IMR-90 (cell line): Measurements from ENCODE around the gene LUC7L. TPM values are rescaled to one million over a fixed set of nuclear protein-coding genes. Genes with fewer than 3 reads are reported as not detected.

Experiments used
- ATAC-seq: fragments of 200-7000 bp; cut with Tn5 transposase; 2 replicates; pipeline ENCODE4 v1.9.1; 2020; ENCODE audit warnings: low read depth, mild to moderate bottlenecking, moderate library complexity
- BruUV-seq: library from RNA; stranded (reverse); fragments of 400-500 nt; replicated peaks from 2 replicates; lab custom pipeline; 2021; lab: Mats Ljungman, UMichigan
- CTCF ChIA-PET: fragments of 300-600 bp; formaldehyde crosslinking; extraction: SDS; loops from one replicate; lab custom pipeline; 2021; ENCODE audit warnings: antibody characterized with exemption; lab: Yijun Ruan, JAX
- POLR2A ChIA-PET: fragments of 300-600 bp; sonication (Branson Sonifier 250); formaldehyde crosslinking; loops from one replicate; lab custom pipeline; 2022; ENCODE audit warnings: antibody characterized with exemption; ENCODE audit not compliant: unreplicated experiment; lab: Charles Lee
- DNase-seq: peaks from one replicate; pipeline ENCODE4 v3.0.0; 2013
- H2AFZ ChIP-seq: replicated peaks from 2 replicates; pipeline ENCODE3; 2013; ENCODE audit warnings: low read length, mild to moderate bottlenecking; ENCODE audit not compliant: poor library complexity
- H2AK5ac ChIP-seq: 2 replicates; pipeline ENCODE4 v1.6.1; 2013; ENCODE audit warnings: low read depth, low read length, inconsistent platforms
- H2AK9ac ChIP-seq: replicated peaks from 2 replicates; pipeline ENCODE3; 2013; ENCODE audit warnings: mild to moderate bottlenecking, low read depth, low read length, moderate library complexity; ENCODE audit not compliant: poor library complexity
- H2BK120ac ChIP-seq: 2 replicates; pipeline ENCODE4 v1.6.1; 2013; ENCODE audit warnings: low read depth, low read length, inconsistent platforms
- H2BK15ac ChIP-seq: 3 replicates; pipeline ENCODE4 v1.6.1; 2013; ENCODE audit warnings: low read depth, low read length, inconsistent platforms
- H2BK20ac ChIP-seq: 2 replicates; pipeline ENCODE4 v1.6.1; 2013; ENCODE audit warnings: low read depth, mild to moderate bottlenecking, inconsistent platforms, low read length, moderate library complexity
- H2BK5ac ChIP-seq: 2 replicates; pipeline ENCODE4 v1.6.1; 2013; ENCODE audit warnings: mild to moderate bottlenecking, low read depth, low read length, inconsistent platforms; ENCODE audit not compliant: poor library complexity, severe bottlenecking
- H3K14ac ChIP-seq: replicated peaks from 2 replicates; pipeline ENCODE4 v1.6.1; 2013; ENCODE audit warnings: low read depth, low read length, inconsistent platforms
- H3K18ac ChIP-seq: 2 replicates; pipeline ENCODE4 v1.6.1; 2013; ENCODE audit warnings: low read depth, low read length, control low read depth
- H3K23ac ChIP-seq: 2 replicates; pipeline ENCODE4 v1.6.1; 2013; ENCODE audit warnings: low read depth, low read length, inconsistent platforms
- H3K27ac ChIP-seq: 2 replicates; pipeline ENCODE4 v1.5.1; 2013; ENCODE audit warnings: mild to moderate bottlenecking, control low read depth, low read length; ENCODE audit not compliant: insufficient read depth
- H3K27me3 ChIP-seq: 2 replicates; pipeline ENCODE4 v1.6.1; 2013; ENCODE audit warnings: low read length; ENCODE audit not compliant: control insufficient read depth, insufficient read depth
- H3K36me3 ChIP-seq: 2 replicates; pipeline ENCODE4 v1.6.1; 2013; ENCODE audit warnings: low read length, mixed read lengths; ENCODE audit not compliant: control insufficient read depth, insufficient read depth
- H3K4ac ChIP-seq: 2 replicates; pipeline ENCODE4 v1.6.1; 2013; ENCODE audit warnings: low read depth, low read length, inconsistent platforms
- H3K4me1 ChIP-seq: 2 replicates; pipeline ENCODE4 v1.6.1; 2013; ENCODE audit warnings: low read length, mixed read lengths; ENCODE audit not compliant: control insufficient read depth, insufficient read depth
- H3K4me2 ChIP-seq: 2 replicates; pipeline ENCODE4 v1.6.1; 2013; ENCODE audit warnings: low read depth, mild to moderate bottlenecking, control low read depth, low read length, moderate library complexity
- H3K4me3 ChIP-seq: 2 replicates; pipeline ENCODE4 v1.5.1; 2013; ENCODE audit warnings: low read depth, mild to moderate bottlenecking, control low read depth, low read length, moderate library complexity; ENCODE audit not compliant: insufficient read depth
- H3K56ac ChIP-seq: 2 replicates; pipeline ENCODE4 v1.6.1; 2013; ENCODE audit warnings: low read length, inconsistent platforms; ENCODE audit not compliant: insufficient read depth; ENCODE audit errors: extremely low read depth
- H3K79me1 ChIP-seq, 2 experiments: 2 replicates each; pipeline ENCODE4 v1.6.1; 2013; ENCODE audit warnings: low read length in 2 of 2, inconsistent platforms in 1 of 2, low read depth in 1 of 2
- H3K9ac ChIP-seq: 2 replicates; pipeline ENCODE4 v1.6.1; 2013; ENCODE audit warnings: low read depth, low read length, control low read depth
- H3K9me1 ChIP-seq: 2 replicates; pipeline ENCODE4 v1.6.1; 2013; ENCODE audit warnings: low read length, inconsistent platforms; ENCODE audit not compliant: insufficient read depth
- H3K9me3 ChIP-seq: 2 replicates; pipeline ENCODE4 v1.6.1; 2013; ENCODE audit warnings: low read length; ENCODE audit not compliant: control insufficient read depth, insufficient read depth
- H4K20me1 ChIP-seq: 2 replicates; pipeline ENCODE4 v1.6.1; 2013; ENCODE audit warnings: low read length, inconsistent platforms; ENCODE audit not compliant: insufficient read depth
- H4K5ac ChIP-seq: 2 replicates; pipeline ENCODE4 v1.6.1; 2013; ENCODE audit warnings: mild to moderate bottlenecking, low read depth, low read length, control low read depth
- H4K8ac ChIP-seq, 2 experiments: 2 replicates each; pipeline ENCODE4 v1.6.1; 2013; ENCODE audit warnings: low read depth in 2 of 2, low read length in 2 of 2, control low read depth in 1 of 2, inconsistent platforms in 1 of 2
- H4K91ac ChIP-seq: 2 replicates; pipeline ENCODE4 v1.6.1; 2013; ENCODE audit warnings: low read depth, low read length, inconsistent platforms; ENCODE audit not compliant: insufficient read depth
- BHLHE40 ChIP-seq: fragments of 150-350 bp; IDR thresholded peaks from 2 replicates; pipeline ENCODE4 v1.6.1; 2016; ENCODE audit warnings: mild to moderate bottlenecking, low read depth, low read length
- CTCF ChIP-seq: conservative IDR thresholded peaks from 2 replicates; pipeline ENCODE4 v1.5.1; 2012; ENCODE audit warnings: mild to moderate bottlenecking, low read depth, low read length, improper control_type of control experiment
- FOS ChIP-seq: fragments of 150-350 bp; IDR thresholded peaks from 2 replicates; pipeline ENCODE4 v1.6.1; 2016; ENCODE audit warnings: low read depth, low read length
- MXI1 ChIP-seq: IDR thresholded peaks from 2 replicates; pipeline ENCODE4 v1.6.1; 2012; ENCODE audit warnings: low read depth, mild to moderate bottlenecking, low read length, moderate library complexity, borderline replicate concordance
- NFE2L2 ChIP-seq: fragments of 150-350 bp; IDR thresholded peaks from 2 replicates; pipeline ENCODE4 v1.6.1; 2016; ENCODE audit warnings: low read depth, mild to moderate bottlenecking, low read length
- POLR2A ChIP-seq: IDR thresholded peaks from 2 replicates; pipeline ENCODE4 v1.6.1; 2012; ENCODE audit warnings: mild to moderate bottlenecking, low read depth, low read length
- RAD21 ChIP-seq: IDR thresholded peaks from 2 replicates; pipeline ENCODE4 v1.6.1; 2012; ENCODE audit warnings: low read length, improper control_type of control experiment
- RFX5 ChIP-seq: IDR thresholded peaks from 2 replicates; pipeline ENCODE4 v1.8.0; 2012; ENCODE audit warnings: low read depth, mild to moderate bottlenecking, low read length, moderate library complexity
- SMC3 ChIP-seq: fragments of 150-350 bp; IDR thresholded peaks from 2 replicates; pipeline ENCODE4 v1.6.1; 2016; ENCODE audit warnings: low read depth, mild to moderate bottlenecking, antibody characterized with exemption, low read length, moderate library complexity
- WGBS, 2 experiments: methylation state at CpG; one replicate each; pipeline versions ENCODE4 v1.1.5 to v1.1.7; 2013; ENCODE audit warnings: missing lambda C conversion rate in 2 of 2; ENCODE audit not compliant: insufficient read length in 1 of 2; ENCODE audit errors: extremely low coverage in 2 of 2; 5-methylcytosine and 5-hydroxymethylcytosine counted together
- dilution Hi-C: fragments of 300-500 bp; cut with HindIII; formaldehyde crosslinking; loops from one replicate; pipeline ENCODE4 v1.14.3; 2018; ENCODE audit warnings: low sequenced_read_pairs; ENCODE audit not compliant: unreplicated experiment
- in situ Hi-C: fragments of 300-500 bp; cut with MboI; formaldehyde crosslinking; loops from 3 replicates; pipeline ENCODE4 v1.14.3; 2019; ENCODE audit warnings: low sequenced_read_pairs, inconsistent platforms, mixed read lengths
- intact Hi-C: fragments of 100-400 bp; cut with micrococcal nuclease; formaldehyde crosslinking; loops from 2 replicates; pipeline ENCODE4 v1.10.0; 2022
- polyA plus RNA-seq, 3 experiments: library from polyadenylated mRNA; depleted of rRNA; stranded (reverse); fragments of >200 nt; gene quantifications; 2 replicates each; pipeline ENCODE4 v1.2.3, GENCODE V29; 2012; ENCODE audit warnings: low replicate concordance in 1 of 3
- total RNA-seq: library from RNA; depleted of rRNA; stranded (reverse); fragments of >200 nt; gene quantifications from 2 replicates; pipeline ENCODE4 v1.2.3, GENCODE V29; 2012
- TF ChIP-seq, protein P1 (sequence below): fragments of 150-350 bp; IDR thresholded peaks from 2 replicates; pipeline ENCODE4 v1.6.1; 2017; ENCODE audit warnings: mild to moderate bottlenecking, antibody characterized with exemption, low read length, low read depth
- TF ChIP-seq, protein P2 (sequence below): fragments of 150-350 bp; IDR thresholded peaks from 2 replicates; pipeline ENCODE4 v1.6.1; 2016; ENCODE audit warnings: low read depth, mild to moderate bottlenecking, low read length, moderate library complexity, borderline replicate concordance

Gene LUC7L
- total and polyA plus RNA-seq, 2 of the 4 experiments (the other 2 are of a cell fraction): 21.5 to 55.6 TPM

- TF ChIP-seq POLR2A: no peak
- TF ChIP-seq, protein P1, sequence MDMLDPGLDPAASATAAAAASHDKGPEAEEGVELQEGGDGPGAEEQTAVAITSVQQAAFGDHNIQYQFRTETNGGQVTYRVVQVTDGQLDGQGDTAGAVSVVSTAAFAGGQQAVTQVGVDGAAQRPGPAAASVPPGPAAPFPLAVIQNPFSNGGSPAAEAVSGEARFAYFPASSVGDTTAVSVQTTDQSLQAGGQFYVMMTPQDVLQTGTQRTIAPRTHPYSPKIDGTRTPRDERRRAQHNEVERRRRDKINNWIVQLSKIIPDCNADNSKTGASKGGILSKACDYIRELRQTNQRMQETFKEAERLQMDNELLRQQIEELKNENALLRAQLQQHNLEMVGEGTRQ: no peak
Observed at GRCh38 chr16:270381-271255, 41.4 kb upstream of the LUC7L start (continued).

DNA sequence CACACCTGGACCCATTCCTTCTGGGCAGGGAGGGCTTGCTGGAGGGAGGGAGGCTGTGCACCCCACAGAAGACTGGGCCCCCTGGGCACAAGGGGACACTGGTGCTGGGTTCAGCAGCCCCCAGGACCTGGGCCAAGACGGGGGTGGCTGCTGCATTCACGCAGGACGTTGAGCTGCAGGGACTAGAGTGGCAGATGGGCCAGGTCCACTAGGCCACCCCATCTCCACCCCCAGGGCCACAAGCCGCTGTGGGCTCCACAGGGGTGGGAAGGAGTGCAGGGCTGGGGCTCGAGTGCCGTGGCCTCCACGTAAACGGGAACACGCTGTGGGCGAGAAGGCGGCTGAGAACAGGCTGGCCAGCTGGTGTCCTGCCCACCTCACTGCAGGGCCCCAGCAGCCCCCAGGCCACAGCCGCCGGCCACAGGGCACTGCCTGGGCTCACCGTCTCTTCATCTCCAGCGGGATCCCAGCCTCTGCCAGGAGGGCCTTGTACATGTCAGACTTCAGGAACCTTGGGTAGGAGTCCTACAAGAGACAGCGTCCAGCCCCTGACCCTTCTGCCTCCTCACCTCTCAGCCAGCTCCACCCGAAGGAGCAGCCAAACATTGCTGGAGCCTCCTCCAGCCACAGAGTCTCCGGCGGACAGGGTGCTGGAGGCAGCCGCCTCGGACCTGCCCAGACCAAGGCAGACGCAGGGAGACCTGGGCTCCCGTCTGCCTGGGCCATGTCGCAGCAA is 40.0 kb upstream of the LUC7L start:
- Histone ChIP-seq H2BK5ac (no peak overlapping the region), H3K4me1 (no peaks in the 10 kb centered on the region), H3K27me3 (peaks cover 1% of the 10 kb centered on the region; the same call in 1 of the 2 replicates), H3K18ac (no peak overlapping the region), H3K9me3 (no peaks in the 10 kb centered on the region), H2AK9ac (no peak overlapping the region), H3K79me1 (no peaks in the 10 kb centered on the region), H4K91ac (no peak overlapping the region), H3K23ac (no peak overlapping the region), H4K20me1 (no peaks in the 10 kb centered on the region), H2BK20ac (no peak overlapping the region), H3K14ac (no peak overlapping the region), H3K9me1 (peaks cover 3% of the 10 kb centered on the region), H4K5ac (no peak overlapping the region), H2BK15ac (no peak overlapping the region), H3K36me3 (peaks cover 5% of the 10 kb centered on the region), H3K27ac (no peak overlapping the region), H3K9ac (no peak overlapping the region), H4K8ac (no peak overlapping the region), H3K56ac (no peak overlapping the region), H2AFZ (no peak overlapping the region), H2AK5ac (no peak overlapping the region), H3K4me2 (no peak overlapping the region), H3K4ac (no peak overlapping the region), H2BK120ac (no peak overlapping the region), H3K4me3 (no peak overlapping the region)
- POLR2A ChIA-PET: no interaction called here
- dilution Hi-C loops (no loop called here), intact Hi-C loops (no loop called here), in situ Hi-C loops (no loop called here)
- CTCF ChIA-PET: no interaction called here
- ATAC-seq: no peak
- no TSS peak for BruUV-seq
- no peak for DNase-seq
- WGBS, 2 experiments: 84% methylated on average over 16 of the region's 24 CpGs; no CpG with 5 or more reads in 1 of the 2 experiments
- no peak for TF ChIP-seq BHLHE40
- no peak for TF ChIP-seq MXI1
- no peak for TF ChIP-seq NFE2L2
- TF ChIP-seq, protein P2, sequence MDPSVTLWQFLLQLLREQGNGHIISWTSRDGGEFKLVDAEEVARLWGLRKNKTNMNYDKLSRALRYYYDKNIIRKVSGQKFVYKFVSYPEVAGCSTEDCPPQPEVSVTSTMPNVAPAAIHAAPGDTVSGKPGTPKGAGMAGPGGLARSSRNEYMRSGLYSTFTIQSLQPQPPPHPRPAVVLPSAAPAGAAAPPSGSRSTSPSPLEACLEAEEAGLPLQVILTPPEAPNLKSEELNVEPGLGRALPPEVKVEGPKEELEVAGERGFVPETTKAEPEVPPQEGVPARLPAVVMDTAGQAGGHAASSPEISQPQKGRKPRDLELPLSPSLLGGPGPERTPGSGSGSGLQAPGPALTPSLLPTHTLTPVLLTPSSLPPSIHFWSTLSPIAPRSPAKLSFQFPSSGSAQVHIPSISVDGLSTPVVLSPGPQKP: no peak
- no peak for TF ChIP-seq RAD21
- no peak for TF ChIP-seq FOS
- no peak for TF ChIP-seq SMC3
- no peak for TF ChIP-seq CTCF
- TF ChIP-seq RFX5: no peak
